ENCODE results near the gene PPP1R3F.

Gene PPP1R3F

DNA sequence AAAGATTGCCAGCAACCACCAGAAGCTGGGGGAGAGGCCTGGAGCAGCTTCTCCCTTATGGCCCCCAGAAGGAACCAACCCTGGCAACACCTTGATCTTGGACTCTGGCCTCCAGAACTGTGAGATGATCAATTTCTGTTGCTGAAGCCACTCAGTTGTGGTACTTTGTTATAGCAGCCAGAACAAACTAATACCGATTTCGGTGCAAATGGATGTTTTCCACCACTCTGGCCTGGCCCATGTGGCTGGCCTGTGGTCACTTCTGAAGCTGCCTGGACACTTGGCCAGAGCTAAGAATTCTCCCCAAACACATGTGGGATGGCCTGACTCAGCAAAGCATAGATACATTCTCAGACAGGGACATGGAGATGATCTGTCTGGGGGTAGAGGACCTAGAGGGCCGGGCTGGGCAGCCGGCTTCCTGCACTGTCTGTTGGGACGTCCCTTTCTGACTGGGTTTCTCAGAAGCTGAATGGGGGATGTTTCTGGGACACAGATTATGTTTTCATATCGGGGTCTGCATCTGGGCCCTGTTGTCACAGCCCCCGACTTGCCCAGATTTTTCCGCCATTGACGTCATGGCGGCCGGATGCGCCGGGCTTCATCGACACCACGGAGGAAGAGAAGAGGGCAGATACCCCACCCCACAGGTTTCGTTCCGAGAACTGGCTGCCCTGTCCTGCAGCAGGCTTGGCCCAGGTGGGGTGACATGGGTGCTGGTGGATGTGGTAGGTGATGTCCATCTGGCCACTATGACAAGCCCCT lies 9.2 kb upstream of the PPP1R3F start:
- no peak for ATAC-seq
- TF ChIP-seq TCF4 (CRISPR knock-in tag; IDR thresholded peaks at IDR 0.05; ENCODE audit: borderline replicate concordance) (no peak), ZNF70 (CRISPR knock-in tag; IDR thresholded peaks at IDR 0.05) (no peak), GLIS3 (CRISPR knock-in tag; IDR thresholded peaks at IDR 0.05) (no peak), OSR1 (CRISPR knock-in tag; IDR thresholded peaks at IDR 0.05) (no peak), CSRNP3 (CRISPR knock-in tag; IDR thresholded peaks at IDR 0.05) (no peak), ZNF565 (CRISPR knock-in tag; conservative IDR thresholded peaks at IDR 0.05; ENCODE audit: low read depth) (no peak)

GRCh38 chrX:49262603-49263002 lies 7.0 kb upstream of the PPP1R3F start:
- ATAC-seq, result no peak
- TF ChIP-seq, protein P1, sequence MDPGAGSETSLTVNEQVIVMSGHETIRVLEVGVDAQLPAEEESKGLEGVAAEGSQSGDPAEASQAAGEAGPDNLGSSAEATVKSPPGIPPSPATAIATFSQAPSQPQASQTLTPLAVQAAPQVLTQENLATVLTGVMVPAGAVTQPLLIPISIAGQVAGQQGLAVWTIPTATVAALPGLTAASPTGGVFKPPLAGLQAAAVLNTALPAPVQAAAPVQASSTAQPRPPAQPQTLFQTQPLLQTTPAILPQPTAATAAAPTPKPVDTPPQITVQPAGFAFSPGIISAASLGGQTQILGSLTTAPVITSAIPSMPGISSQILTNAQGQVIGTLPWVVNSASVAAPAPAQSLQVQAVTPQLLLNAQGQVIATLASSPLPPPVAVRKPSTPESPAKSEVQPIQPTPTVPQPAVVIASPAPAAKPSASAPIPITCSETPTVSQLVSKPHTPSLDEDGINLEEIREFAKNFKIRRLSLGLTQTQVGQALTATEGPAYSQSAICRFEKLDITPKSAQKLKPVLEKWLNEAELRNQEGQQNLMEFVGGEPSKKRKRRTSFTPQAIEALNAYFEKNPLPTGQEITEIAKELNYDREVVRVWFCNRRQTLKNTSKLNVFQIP (CRISPR knock-in tag; IDR thresholded peaks at IDR 0.05; ENCODE audit: borderline replicate concordance, low read depth), result no peak
- TF ChIP-seq, protein P2, sequence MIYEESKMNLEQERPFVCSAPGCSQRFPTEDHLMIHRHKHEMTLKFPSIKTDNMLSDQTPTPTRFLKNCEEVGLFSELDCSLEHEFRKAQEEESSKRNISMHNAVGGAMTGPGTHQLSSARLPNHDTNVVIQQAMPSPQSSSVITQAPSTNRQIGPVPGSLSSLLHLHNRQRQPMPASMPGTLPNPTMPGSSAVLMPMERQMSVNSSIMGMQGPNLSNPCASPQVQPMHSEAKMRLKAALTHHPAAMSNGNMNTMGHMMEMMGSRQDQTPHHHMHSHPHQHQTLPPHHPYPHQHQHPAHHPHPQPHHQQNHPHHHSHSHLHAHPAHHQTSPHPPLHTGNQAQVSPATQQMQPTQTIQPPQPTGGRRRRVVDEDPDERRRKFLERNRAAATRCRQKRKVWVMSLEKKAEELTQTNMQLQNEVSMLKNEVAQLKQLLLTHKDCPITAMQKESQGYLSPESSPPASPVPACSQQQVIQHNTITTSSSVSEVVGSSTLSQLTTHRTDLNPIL (CRISPR knock-in tag; IDR thresholded peaks at IDR 0.05; ENCODE audit: low read depth), result no peak
- TF ChIP-seq ISL1 (CRISPR knock-in tag; IDR thresholded peaks at IDR 0.05), result no peak
- no peak for TF ChIP-seq GLIS3 (CRISPR knock-in tag; IDR thresholded peaks at IDR 0.05)
- TF ChIP-seq CSDC2 (CRISPR knock-in tag; IDR thresholded peaks at IDR 0.05), result no peak
- no peak for TF ChIP-seq ZNF8 (CRISPR knock-in tag; IDR thresholded peaks at IDR 0.05)
- no peak for TF ChIP-seq BACH2 (CRISPR knock-in tag; IDR thresholded peaks at IDR 0.05; ENCODE audit: borderline replicate concordance)

GRCh38 chrX:49263631-49264030 lies 6.0 kb upstream of the PPP1R3F start:
- TF ChIP-seq ZFP3 (CRISPR knock-in tag; IDR thresholded peaks at IDR 0.05) (no peak), ZNF70 (CRISPR knock-in tag; IDR thresholded peaks at IDR 0.05) (no peak), ESRRG (CRISPR knock-in tag; IDR thresholded peaks at IDR 0.05) (no peak), BACH2 (CRISPR knock-in tag; IDR thresholded peaks at IDR 0.05; ENCODE audit: borderline replicate concordance) (no peak), OSR1 (CRISPR knock-in tag; IDR thresholded peaks at IDR 0.05) (no peak), ZNF8 (CRISPR knock-in tag; IDR thresholded peaks at IDR 0.05) (no peak), TOX (CRISPR knock-in tag; IDR thresholded peaks at IDR 0.05; ENCODE audit: borderline replicate concordance) (no peak), TSHZ2 (CRISPR knock-in tag; IDR thresholded peaks at IDR 0.05) (no peak), GLIS3 (CRISPR knock-in tag; IDR thresholded peaks at IDR 0.05) (no peak), TCF4 (CRISPR knock-in tag; IDR thresholded peaks at IDR 0.05; ENCODE audit: borderline replicate concordance) (no peak), ARNTL (CRISPR knock-in tag; IDR thresholded peaks at IDR 0.05; ENCODE audit: borderline replicate concordance, low read depth) (no peak), PPARA (CRISPR knock-in tag; IDR thresholded peaks at IDR 0.05; ENCODE audit: borderline replicate concordance) (no peak)
- TF ChIP-seq, protein P3, sequence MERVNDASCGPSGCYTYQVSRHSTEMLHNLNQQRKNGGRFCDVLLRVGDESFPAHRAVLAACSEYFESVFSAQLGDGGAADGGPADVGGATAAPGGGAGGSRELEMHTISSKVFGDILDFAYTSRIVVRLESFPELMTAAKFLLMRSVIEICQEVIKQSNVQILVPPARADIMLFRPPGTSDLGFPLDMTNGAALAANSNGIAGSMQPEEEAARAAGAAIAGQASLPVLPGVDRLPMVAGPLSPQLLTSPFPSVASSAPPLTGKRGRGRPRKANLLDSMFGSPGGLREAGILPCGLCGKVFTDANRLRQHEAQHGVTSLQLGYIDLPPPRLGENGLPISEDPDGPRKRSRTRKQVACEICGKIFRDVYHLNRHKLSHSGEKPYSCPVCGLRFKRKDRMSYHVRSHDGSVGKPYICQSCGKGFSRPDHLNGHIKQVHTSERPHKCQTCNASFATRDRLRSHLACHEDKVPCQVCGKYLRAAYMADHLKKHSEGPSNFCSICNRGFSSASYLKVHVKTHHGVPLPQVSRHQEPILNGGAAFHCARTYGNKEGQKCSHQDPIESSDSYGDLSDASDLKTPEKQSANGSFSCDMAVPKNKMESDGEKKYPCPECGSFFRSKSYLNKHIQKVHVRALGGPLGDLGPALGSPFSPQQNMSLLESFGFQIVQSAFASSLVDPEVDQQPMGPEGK (CRISPR knock-in tag; IDR thresholded peaks at IDR 0.05; ENCODE audit: borderline replicate concordance), result no peak
- TF ChIP-seq, protein P1 (CRISPR knock-in tag; IDR thresholded peaks at IDR 0.05; ENCODE audit: borderline replicate concordance, low read depth), result no peak
- ATAC-seq, result no peak

Data from SK-N-SH treated with all-trans-retinoic acid at 6 μM for 48 hours (cell line).